Kidney (tissue), 14 donors: ENCODE results near the gene NDE1. TPM values are rescaled to one million over a fixed set of nuclear protein-coding genes. Genes with fewer than 3 reads are reported as not detected.

ENCODE experiments used
- DNase-seq, 5 donors: peaks; one replicate each; pipeline ENCODE4 v3.0.0-alpha.2; 2013 to 2020
- FAIRE-seq: peaks from 2 replicates; lab custom pipeline; 2012; peaks lifted over from hg19 to GRCh38; lab: Jason Lieb, UNC
- H3K27ac ChIP-seq, 2 donors: one replicate each; pipeline ENCODE4 v1.7.0; 2013; ENCODE audit warnings: low read depth in 2 of 2, low read length in 2 of 2, inconsistent platforms in 1 of 2
- H3K27me3 ChIP-seq: one replicate; pipeline ENCODE4 v1.7.1; 2013; ENCODE audit warnings: low read length, inconsistent platforms; ENCODE audit not compliant: control insufficient read depth, insufficient read depth
- H3K36me3 ChIP-seq, 3 donors: one replicate each; pipeline versions ENCODE4 v1.7.0 to v1.7.1; 2013; ENCODE audit warnings: low read length in 3 of 3, control low read depth in 1 of 3, inconsistent platforms in 1 of 3; ENCODE audit not compliant: insufficient read depth in 3 of 3, control insufficient read depth in 2 of 3
- H3K4me1 ChIP-seq, 3 donors: one replicate each; pipeline versions ENCODE4 v1.7.0 to v1.7.1; 2013; ENCODE audit warnings: low read length in 3 of 3, inconsistent platforms in 1 of 3, low read depth in 1 of 3; ENCODE audit not compliant: control insufficient read depth in 2 of 3, insufficient read depth in 2 of 3
- H3K4me3 ChIP-seq, 3 donors: one replicate each; pipeline versions ENCODE4 v1.7.0 to v1.8.1; 2013; ENCODE audit warnings: low read length in 3 of 3, control low read depth in 1 of 3, inconsistent platforms in 1 of 3
- H3K9ac ChIP-seq, 3 donors: one replicate each; pipeline versions ENCODE4 v1.7.0 to v1.7.1; 2013; ENCODE audit warnings: low read length in 3 of 3, control low read depth in 1 of 3, inconsistent platforms in 1 of 3
- H3K9me3 ChIP-seq, 3 donors: one replicate each; pipeline versions ENCODE4 v1.7.0 to v1.7.1; 2013; ENCODE audit warnings: low read length in 3 of 3, control low read depth in 1 of 3, inconsistent platforms in 1 of 3; ENCODE audit not compliant: control insufficient read depth in 2 of 3, insufficient read depth in 1 of 3
- CTCF ChIP-seq: IDR thresholded peaks from 3 replicates; pipeline ENCODE4 v1.5.1; 2012; ENCODE audit warnings: mild to moderate bottlenecking, moderate library complexity, borderline replicate concordance; ENCODE audit not compliant: insufficient read depth; ENCODE audit errors: extremely low read depth
- intact Hi-C: fragments of 100-400 bp; cut with DNase I; formaldehyde crosslinking; loops from one replicate; pipeline ENCODE4 v1.11.1; 2022
- polyA plus RNA-seq: library from polyadenylated mRNA; stranded (reverse); fragments of 350-450 nt; fragmentation: Illumina TruSeq; extraction: RNeasy Lipid Tissue Mini Kit (QIAGEN cat#74804); gene quantifications from one replicate; pipeline ENCODE4 v1.2.3, GENCODE V29; 2014; ENCODE audit warnings: low read depth, low replicate concordance; ENCODE audit not compliant: insufficient read depth
- total RNA-seq: library from RNA; stranded (reverse); fragmentation: NEBNext Ultra II Directional; extraction: Animal tissue kit (Norgen Biotek cat#: 25700); gene quantifications from one replicate; pipeline ENCODE4 v1.2.1, GENCODE V29; 2021
- donor health status: control.
- donor health status: control.
- donor health status: control.
- donor health status: control.
- donor health status: control.
- donor health status: DM: yes; HTN: yes; CAD: no.
- donor health status: Normal renal cell carcinoma (clear cell type).

Gene NDE1
- total and polyA plus RNA-seq, 2 donors from 2014 or later = 4.6 to 31.7 TPM

GRCh38 chr16:15729152-15729551, 79.1 kb downstream of the NDE1 start:
- no peak for TF ChIP-seq CTCF
- Histone ChIP-seq H3K4me3 (no peak overlapping the region), H3K9me3 (no peaks in the 10 kb centered on the region), H3K4me1 (no peaks in the 10 kb centered on the region), H3K9ac (no peak overlapping the region), H3K36me3 (peaks cover 0 to 7% (median 5%) of the 10 kb centered on the region in 3 donors), H3K27me3 (no peaks in the 10 kb centered on the region), H3K27ac (no peak overlapping the region)
- intact Hi-C loops = no loop called here
- DNase-seq (no peak), FAIRE-seq (no peak)

- H3K36me3 ChIP-seq = no peaks in the 10 kb centered on the region
- no peak for TF ChIP-seq CTCF
- H3K9me3 ChIP-seq = no peaks in the 10 kb centered on the region
- H3K27me3 ChIP-seq = no peaks in the 10 kb centered on the region
- H3K4me3 ChIP-seq = no peak overlapping the region
- intact Hi-C loops = no loop called here
- no peak overlapping the region for H3K27ac ChIP-seq
- no peaks in the 10 kb centered on the region for H3K4me1 ChIP-seq
- FAIRE-seq = no peak
- H3K9ac ChIP-seq = no peak overlapping the region
- DNase-seq = no peak
Measured at GRCh38 chr16:15732416-15732815, 82.4 kb downstream of the NDE1 start.

GRCh38 chr16:15735610-15736009, 85.6 kb downstream of the NDE1 start:
- H3K9ac ChIP-seq = no peak overlapping the region
- H3K4me3 ChIP-seq = no peak overlapping the region
- H3K9me3 ChIP-seq = peaks cover 0 to 2% (median 0%) of the 10 kb centered on the region in 3 donors
- no peak overlapping the region for H3K27ac ChIP-seq
- no peaks in the 10 kb centered on the region for H3K27me3 ChIP-seq
- TF ChIP-seq CTCF = no peak
- no peaks in the 10 kb centered on the region for H3K4me1 ChIP-seq
- FAIRE-seq = no peak
- no peak for DNase-seq
- H3K36me3 ChIP-seq = no peaks in the 10 kb centered on the region
- intact Hi-C loops = no loop called here

- no peaks in the 10 kb centered on the region for H3K36me3 ChIP-seq
- no peak overlapping the region for H3K27ac ChIP-seq
- no peaks in the 10 kb centered on the region for H3K27me3 ChIP-seq
- FAIRE-seq (no peak), DNase-seq (no peak)
- no peak overlapping the region for H3K9ac ChIP-seq
- no peaks in the 10 kb centered on the region for H3K4me1 ChIP-seq
- H3K4me3 ChIP-seq = no peak overlapping the region
- TF ChIP-seq CTCF = no peak
- intact Hi-C loops = no loop called here
- H3K9me3 ChIP-seq = peaks cover 0 to 5% (median 0%) of the 10 kb centered on the region in 3 donors
Measured at GRCh38 chr16:15736529-15736928, 86.5 kb downstream of the NDE1 start.
